Measurements from ENCODE around the gene SLC17A4. TPM values are rescaled to one million over a fixed set of nuclear protein-coding genes. Genes with fewer than 3 reads are reported as not detected.

Gene SLC17A4
- total RNA-seq, 4 donors from 2014 or later: not detected

GRCh38 chr6:25777031-25777430 is 22.5 kb downstream of the SLC17A4 start:
- TF ChIP-seq, protein P1, sequence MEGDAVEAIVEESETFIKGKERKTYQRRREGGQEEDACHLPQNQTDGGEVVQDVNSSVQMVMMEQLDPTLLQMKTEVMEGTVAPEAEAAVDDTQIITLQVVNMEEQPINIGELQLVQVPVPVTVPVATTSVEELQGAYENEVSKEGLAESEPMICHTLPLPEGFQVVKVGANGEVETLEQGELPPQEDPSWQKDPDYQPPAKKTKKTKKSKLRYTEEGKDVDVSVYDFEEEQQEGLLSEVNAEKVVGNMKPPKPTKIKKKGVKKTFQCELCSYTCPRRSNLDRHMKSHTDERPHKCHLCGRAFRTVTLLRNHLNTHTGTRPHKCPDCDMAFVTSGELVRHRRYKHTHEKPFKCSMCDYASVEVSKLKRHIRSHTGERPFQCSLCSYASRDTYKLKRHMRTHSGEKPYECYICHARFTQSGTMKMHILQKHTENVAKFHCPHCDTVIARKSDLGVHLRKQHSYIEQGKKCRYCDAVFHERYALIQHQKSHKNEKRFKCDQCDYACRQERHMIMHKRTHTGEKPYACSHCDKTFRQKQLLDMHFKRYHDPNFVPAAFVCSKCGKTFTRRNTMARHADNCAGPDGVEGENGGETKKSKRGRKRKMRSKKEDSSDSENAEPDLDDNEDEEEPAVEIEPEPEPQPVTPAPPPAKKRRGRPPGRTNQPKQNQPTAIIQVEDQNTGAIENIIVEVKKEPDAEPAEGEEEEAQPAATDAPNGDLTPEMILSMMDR (IDR thresholded peaks at IDR 0.05): no peak
- no peak for TF ChIP-seq POLR2A (IDR thresholded peaks at IDR 0.05)
- DNase-seq: no peak
- intact Hi-C loops (cut with DNase I): no loop called here
- H3K9me3 ChIP-seq: no peaks in the 10 kb centered on the region
- H3K27me3 ChIP-seq: no peaks in the 10 kb centered on the region
- WGBS, 2 donors: 86 to 87% methylated on average over 2 of the region's 2 CpGs
- H3K4me3 ChIP-seq (replicated peaks in 1 of 3): no peak overlapping the region
- H3K27ac ChIP-seq: no peak overlapping the region
- H3K4me1 ChIP-seq: no peaks in the 10 kb centered on the region
- H3K36me3 ChIP-seq: no peaks in the 10 kb centered on the region

DNA sequence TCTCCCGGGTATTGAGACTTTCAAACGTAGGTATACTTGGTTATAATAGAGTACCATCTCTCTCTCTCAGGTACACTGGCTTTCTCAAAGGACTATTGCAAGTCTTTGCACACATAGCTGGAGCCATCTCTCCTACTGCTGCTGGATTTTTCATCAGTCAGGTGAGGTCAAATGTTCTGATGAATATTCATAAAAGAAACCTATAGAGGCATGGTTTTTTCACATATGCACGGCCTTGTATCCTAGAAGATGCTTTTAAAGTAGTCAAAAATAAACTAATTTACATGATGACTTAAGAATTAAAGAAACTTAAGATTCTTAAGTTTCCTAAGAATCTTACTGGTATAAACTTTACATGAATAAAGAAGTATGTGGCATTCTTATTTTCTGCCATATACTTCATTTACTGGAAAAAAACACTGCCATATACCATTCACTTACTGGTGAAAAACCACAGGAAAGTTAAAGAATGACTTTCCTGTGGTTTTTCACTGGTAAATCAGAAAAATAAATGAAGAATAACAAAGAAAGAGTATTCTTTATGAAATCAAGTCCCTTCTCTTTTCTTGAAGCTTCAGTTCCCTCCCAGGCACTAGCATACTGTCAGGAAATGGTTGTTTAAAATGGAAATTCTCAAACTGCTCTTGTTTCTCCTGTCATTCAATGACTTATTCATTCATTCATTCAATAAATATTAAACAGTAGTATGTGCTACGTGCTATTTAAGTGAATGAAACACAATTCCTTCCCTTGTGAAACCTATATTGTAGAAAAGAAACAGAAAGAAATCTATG is 23.5 kb downstream of the SLC17A4 start:
- Histone ChIP-seq H3K27ac (no peak overlapping the region), H3K9me3 (no peaks in the 10 kb centered on the region), H3K36me3 (no peaks in the 10 kb centered on the region), H3K4me3 (replicated peaks in 1 of 3) (no peak overlapping the region), H3K4me1 (no peaks in the 10 kb centered on the region), H3K27me3 (no peaks in the 10 kb centered on the region)
- WGBS, 2 donors: 77 to 78% methylated on average over 4 of the region's 4 CpGs
- TF ChIP-seq, protein P1 (IDR thresholded peaks at IDR 0.05): no peak
- no peak for TF ChIP-seq POLR2A (IDR thresholded peaks at IDR 0.05)
- intact Hi-C loops (cut with DNase I): no loop called here
- DNase-seq: no peak

- Histone ChIP-seq H3K4me3 (replicated peaks in 1 of 3) (no peak overlapping the region), H3K27me3 (no peaks in the 10 kb centered on the region), H3K4me1 (no peaks in the 10 kb centered on the region), H3K9me3 (no peaks in the 10 kb centered on the region), H3K36me3 (no peaks in the 10 kb centered on the region), H3K27ac (no peak overlapping the region)
- intact Hi-C loops (cut with DNase I): no loop called here
- no peak for TF ChIP-seq POLR2A (IDR thresholded peaks at IDR 0.05)
- TF ChIP-seq, protein P1 (IDR thresholded peaks at IDR 0.05): no peak
- DNase-seq: no peak
- 89 to 95% methylated on average over 1 of the region's 1 CpG for WGBS, 2 donors
Observed at GRCh38 chr6:25781134-25781533, 26.6 kb downstream of the SLC17A4 start.

- H3K9me3 ChIP-seq: no peaks in the 10 kb centered on the region
- no peaks in the 10 kb centered on the region for H3K4me1 ChIP-seq
- H3K27me3 ChIP-seq: no peaks in the 10 kb centered on the region
- intact Hi-C loops (cut with DNase I): loop anchor here (5.0 kb wide), 1 partner anchor 100 kb away; no protein-coding TSS in a partner anchor
- DNase-seq: no peak
- TF ChIP-seq POLR2A (IDR thresholded peaks at IDR 0.05): no peak
- TF ChIP-seq, protein P1 (IDR thresholded peaks at IDR 0.05): no peak
- no peaks in the 10 kb centered on the region for H3K36me3 ChIP-seq
- 69 to 72% methylated on average over 2 of the region's 2 CpGs for WGBS, 2 donors
- H3K4me3 ChIP-seq (replicated peaks in 1 of 3): no peak overlapping the region
- no peak overlapping the region for H3K27ac ChIP-seq
Observed at GRCh38 chr6:25787428-25787827, 32.9 kb downstream of the SLC17A4 start.

GRCh38 chr6:25788305-25788922 is 33.9 kb downstream of the SLC17A4 start:
- Histone ChIP-seq H3K9me3 (no peaks in the 10 kb centered on the region), H3K36me3 (no peaks in the 10 kb centered on the region), H3K4me3 (replicated peaks in 1 of 3) (no peak overlapping the region), H3K27me3 (no peaks in the 10 kb centered on the region), H3K4me1 (no peaks in the 10 kb centered on the region), H3K27ac (no peak overlapping the region)
- DNase-seq: peak; percentile 47 to 57
- TF ChIP-seq, protein P1 (IDR thresholded peaks at IDR 0.05): peak in 5 of 6 experiments; percentile 11 to 59 (median 45)
- TF ChIP-seq POLR2A (IDR thresholded peaks at IDR 0.05): no peak
- WGBS, 2 donors: 66 to 75% methylated on average over 4 of the region's 4 CpGs
- intact Hi-C loops (cut with DNase I): loop anchor here (5.0 kb wide), 1 partner anchor 99 kb away; no protein-coding TSS in a partner anchor

All from thyroid gland (tissue), 4 donors.